Stimulated activated CD8-positive, alpha-beta memory T cell treated with anti-CD3 and anti-CD28 coated beads, Interleukin-2, amount 100 ng/mL, for 1 hour (primary cell): ENCODE measurements around the gene NDUFB4.
"Not testable (repeated sequence)": the region's sequence is repeated elsewhere in the genome, so short reads cannot be mapped to it uniquely, and the experiment has no call there.

Experiments used
- DNase-seq, 2 donors: peaks; one replicate each; pipeline ENCODE4 v3.0.0-alpha.2; 2020; ENCODE audit warnings: low read depth in 2 of 2

The NDUFB4 gene

DNA sequence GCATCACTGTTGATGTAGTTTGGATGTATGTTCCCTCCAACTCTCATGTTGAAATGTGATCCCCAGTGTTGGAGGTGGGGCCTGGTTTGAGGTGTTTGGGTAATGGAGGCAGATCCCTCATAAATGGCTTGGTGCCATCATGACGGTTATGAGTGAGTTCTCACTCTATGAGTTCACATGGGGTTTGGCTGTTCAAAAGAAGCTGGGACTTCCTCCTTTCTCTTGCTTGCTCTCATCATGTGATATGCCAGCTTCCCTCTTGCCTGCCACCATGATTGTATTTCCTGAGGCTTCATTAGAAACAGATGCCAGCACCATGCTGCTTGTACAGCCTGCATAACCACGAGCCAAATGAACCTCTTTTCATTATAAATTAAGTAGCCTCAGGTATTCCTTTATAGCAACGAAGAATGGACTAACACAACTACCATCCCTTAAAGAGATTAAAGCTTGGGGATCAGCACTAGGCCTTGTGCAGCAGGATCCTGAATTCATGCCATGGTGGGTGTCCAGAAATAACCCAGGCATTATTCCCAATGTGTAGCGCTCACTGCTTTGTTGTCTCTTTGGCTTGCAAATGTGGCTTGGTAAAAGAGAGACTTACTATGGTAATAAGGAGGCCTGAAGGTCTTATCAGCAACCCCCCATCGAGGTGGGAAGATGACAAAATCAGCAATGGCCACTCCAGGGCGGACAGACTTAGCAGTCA, 41.9 kb downstream of the NDUFB4 start:
- no peak for DNase-seq

DNA sequence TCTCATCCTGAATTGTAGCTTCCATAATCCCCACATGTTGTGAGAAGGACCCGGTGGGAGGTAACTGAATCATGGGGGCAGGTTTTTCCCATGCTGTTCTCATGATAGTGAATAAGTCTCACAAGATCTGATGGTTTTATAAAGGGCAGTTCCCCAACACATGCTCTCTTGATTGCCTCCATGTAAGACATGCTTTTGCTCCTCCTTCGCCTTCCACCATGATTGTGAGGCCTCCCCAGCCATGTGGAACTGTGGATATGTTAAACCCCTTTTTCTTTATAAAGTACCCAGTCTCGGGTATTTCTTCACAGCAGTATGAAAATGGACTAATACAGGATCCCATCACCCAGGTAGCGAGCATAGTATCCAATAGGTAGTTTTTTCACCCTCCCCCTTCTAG, 42.7 kb downstream of the NDUFB4 start:
- not testable (repeated sequence) for DNase-seq

DNA sequence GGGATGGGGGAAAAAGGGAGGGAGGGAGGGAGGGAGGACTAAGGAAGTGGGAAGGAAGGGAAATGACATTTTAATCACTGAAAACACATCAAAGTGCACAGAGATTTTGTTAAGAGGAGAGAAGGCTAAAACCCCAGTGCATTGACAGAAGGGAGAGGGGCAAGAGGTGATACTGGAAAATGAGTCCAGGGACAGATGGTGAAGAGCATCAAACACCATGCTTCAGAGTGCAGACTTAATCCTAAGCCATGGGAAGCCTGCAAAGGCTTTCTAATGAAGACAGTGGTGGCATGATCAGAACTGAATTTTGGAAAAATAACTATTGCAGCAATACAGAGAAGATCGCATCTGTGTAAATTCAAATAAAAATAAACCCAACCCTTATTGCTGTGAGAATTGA, 44.1 kb downstream of the NDUFB4 start:
- no peak for DNase-seq

- DNase-seq: no peak
Observed at GRCh38 chr3:120641696-120642246, 45.6 kb downstream of the NDUFB4 start.

GRCh38 chr3:120642368-120642948, 46.3 kb downstream of the NDUFB4 start:
- DNase-seq: no peak

DNA sequence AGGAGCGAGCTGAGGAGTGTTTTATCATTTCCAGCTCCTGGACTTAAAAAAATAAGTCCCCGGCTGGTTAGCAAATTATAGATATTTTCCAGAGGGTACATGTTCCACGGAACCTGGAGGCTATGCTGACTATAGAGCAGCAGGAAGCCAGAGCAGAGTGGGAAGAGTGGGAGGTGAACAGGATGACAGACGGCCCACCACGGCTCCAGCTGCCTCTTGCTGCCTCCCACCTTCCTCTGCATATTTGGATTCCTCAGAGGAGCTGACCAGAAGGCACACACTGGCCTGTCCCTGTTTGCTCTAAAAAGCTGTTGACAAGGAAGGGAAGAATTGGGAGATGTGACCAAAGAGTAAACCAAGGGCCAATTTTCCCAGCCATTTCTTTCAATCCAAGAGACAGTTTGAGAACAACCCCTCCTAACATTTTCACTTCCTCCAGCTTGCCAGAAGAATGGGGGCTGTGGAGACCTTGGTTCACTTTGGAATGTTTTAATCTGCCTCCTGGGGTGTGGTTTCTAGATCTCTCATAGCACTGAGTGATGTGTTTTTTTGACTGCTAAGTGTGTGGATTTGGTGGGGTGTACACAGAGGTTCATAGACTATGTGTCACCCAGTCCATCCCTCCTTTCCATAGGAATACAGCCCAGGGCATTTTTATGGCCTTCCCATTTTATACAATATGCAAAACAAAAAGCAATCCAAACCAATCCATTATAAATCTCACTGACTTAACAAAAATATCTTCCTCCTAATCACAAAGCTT, 49.1 kb downstream of the NDUFB4 start:
- no peak for DNase-seq

DNA sequence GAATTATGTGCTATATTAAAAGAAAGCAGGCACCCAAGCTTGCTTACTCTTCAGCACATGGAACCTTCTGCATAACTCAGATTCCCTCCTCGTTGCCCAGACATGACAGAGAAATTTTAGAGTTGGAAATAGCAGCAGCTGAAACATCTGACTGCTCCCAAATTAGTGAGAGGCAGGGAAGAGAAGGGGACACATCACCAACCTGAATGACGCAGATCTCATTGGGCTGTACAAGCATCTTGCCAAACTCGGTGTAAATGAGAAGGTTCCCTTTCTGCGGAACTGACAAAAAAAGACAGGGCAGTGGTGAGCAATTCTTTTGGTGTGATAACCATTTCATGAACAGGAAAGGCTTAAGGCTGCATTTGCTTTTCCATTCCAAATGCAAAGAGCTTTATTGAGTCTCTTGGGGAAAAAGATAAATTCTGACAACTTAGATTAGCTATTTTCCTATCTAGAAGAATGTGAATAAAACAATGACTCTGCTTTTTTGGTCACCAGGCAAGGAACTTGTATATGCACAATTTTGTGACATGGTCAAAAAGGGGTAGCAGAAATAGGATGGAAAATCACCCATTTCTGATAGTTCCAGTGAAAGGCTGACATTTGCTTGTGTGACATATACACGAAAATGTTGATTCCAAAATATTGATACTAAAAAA, 50.8 kb downstream of the NDUFB4 start:
- DNase-seq: no peak

DNA sequence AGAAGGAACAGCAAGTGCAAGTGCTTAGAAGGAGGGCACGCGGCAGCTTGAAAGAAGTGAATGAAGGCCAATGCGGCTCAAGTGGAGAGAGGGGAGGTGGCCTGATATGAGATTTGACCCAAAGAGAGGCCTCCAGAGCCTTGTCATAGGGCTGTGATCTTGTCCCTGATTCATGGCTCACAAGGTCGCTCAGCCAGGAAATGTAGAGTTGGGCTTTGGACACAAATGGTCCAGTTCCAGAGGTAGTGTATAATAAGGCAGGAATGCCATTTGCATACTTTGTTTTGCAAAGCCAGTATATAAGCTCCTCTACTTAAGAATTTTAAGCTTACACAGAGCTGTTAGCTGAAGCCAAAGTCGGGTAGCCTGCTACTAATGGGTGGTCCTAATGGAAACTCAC, 52.2 kb downstream of the NDUFB4 start:
- no peak for DNase-seq

- DNase-seq: no peak
Observed at GRCh38 chr3:120649830-120650233, 53.7 kb downstream of the NDUFB4 start.

DNA sequence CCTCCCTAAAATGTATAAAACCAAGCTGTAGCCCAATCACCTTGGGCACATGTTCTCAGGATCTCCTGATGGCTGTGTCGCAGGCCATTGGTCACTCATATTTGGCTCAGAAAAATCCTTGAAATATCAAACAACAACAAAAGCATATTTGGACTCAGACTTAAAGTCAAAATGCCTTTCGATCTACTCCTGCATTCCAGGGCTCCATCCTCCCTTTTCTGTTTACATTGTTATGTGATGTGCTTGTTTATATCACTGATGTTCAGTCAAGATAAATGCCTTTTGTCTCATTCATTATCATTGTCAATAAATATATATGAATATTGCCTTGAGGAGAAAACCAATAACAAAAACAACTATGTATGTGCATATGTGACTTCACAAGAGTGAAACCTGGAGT, 54.2 kb downstream of the NDUFB4 start:
- no peak for DNase-seq
